PC-9 (cell line): ENCODE data around the gene CRY1. TPM values are rescaled to one million over a fixed set of nuclear protein-coding genes. Genes with fewer than 3 reads are reported as not detected.

Source experiments
- BruUV-seq: library from RNA; stranded (reverse); fragments of 400-500 nt; replicated peaks from 2 replicates; lab custom pipeline; 2021; lab: Mats Ljungman, UMichigan
- CTCF ChIA-PET: fragments of 300-600 bp; sonication (Branson Sonifier 250); formaldehyde crosslinking; loops from one replicate; lab custom pipeline; 2022; ENCODE audit warnings: antibody characterized with exemption; lab: Charles Lee
- POLR2A ChIA-PET: fragments of 300-600 bp; sonication (Branson Sonifier 250); formaldehyde crosslinking; loops from one replicate; lab custom pipeline; 2022; ENCODE audit warnings: antibody characterized with exemption; ENCODE audit not compliant: unreplicated experiment; lab: Charles Lee
- DNase-seq, 2 experiments: peaks; one replicate each; pipeline versions ENCODE4 v3.0.0 to v3.0.0-alpha.2; 2015 to 2022; ENCODE audit warnings: mixed read lengths in 1 of 2
- H2AFZ ChIP-seq: fragments of 200-600 bp; sonication (generic); 2 replicates; pipeline ENCODE4 v1.8.1; 2017; ENCODE audit warnings: antibody characterized with exemption
- H3F3A ChIP-seq: fragments of 200-600 bp; sonication (generic); 2 replicates; pipeline ENCODE4 v1.8.1; 2017; ENCODE audit warnings: antibody characterized with exemption, mild to moderate bottlenecking, low read depth; ENCODE audit not compliant: insufficient read depth
- H3K27ac ChIP-seq: fragments of 200-600 bp; sonication (generic); 2 replicates; pipeline ENCODE4 v1.6.1; 2016; ENCODE audit warnings: mixed run types
- H3K27me3 ChIP-seq: fragments of 200-600 bp; sonication (generic); 2 replicates; pipeline ENCODE4 v1.6.1; 2016; ENCODE audit warnings: low read depth, mixed run types; ENCODE audit not compliant: insufficient read depth
- H3K36me3 ChIP-seq: fragments of 200-600 bp; sonication (generic); 2 replicates; pipeline ENCODE4 v1.6.1; 2016; ENCODE audit warnings: low read depth, mixed run types
- H3K4me1 ChIP-seq: fragments of 200-600 bp; sonication (generic); replicated peaks from 2 replicates; pipeline ENCODE4 v1.6.1; 2016; ENCODE audit warnings: mixed run types; ENCODE audit not compliant: insufficient read depth
- H3K4me2 ChIP-seq: fragments of 200-600 bp; sonication (generic); 2 replicates; pipeline ENCODE4 v1.6.1; 2017; ENCODE audit warnings: mixed run types
- H3K4me3 ChIP-seq: fragments of 200-600 bp; sonication (generic); 2 replicates; pipeline ENCODE4 v1.6.1; 2016; ENCODE audit warnings: mixed run types
- H3K79me2 ChIP-seq: fragments of 200-600 bp; sonication (generic); 2 replicates; pipeline ENCODE4 v1.6.1; 2017; ENCODE audit warnings: low read depth, mixed run types
- H3K9me2 ChIP-seq: fragments of 200-600 bp; sonication (generic); 2 replicates; pipeline ENCODE4 v1.8.1; 2017; ENCODE audit warnings: mild to moderate bottlenecking; ENCODE audit not compliant: insufficient read depth
- H3K9me3 ChIP-seq: fragments of 200-600 bp; sonication (generic); 2 replicates; pipeline ENCODE4 v1.8.1; 2016; ENCODE audit warnings: low read depth; ENCODE audit not compliant: insufficient read depth
- H4K20me1 ChIP-seq: fragments of 200-600 bp; sonication (generic); 2 replicates; pipeline ENCODE4 v1.8.1; 2017; ENCODE audit not compliant: insufficient read depth
- CTCF ChIP-seq: fragments of 200-600 bp; sonication (generic); conservative IDR thresholded peaks from 2 replicates; pipeline ENCODE4 v1.6.1; 2017; ENCODE audit warnings: mixed run types, antibody characterized with exemption, mild to moderate bottlenecking, moderate library complexity
- EZH2 ChIP-seq: fragments of 200-600 bp; sonication (generic); IDR thresholded peaks from 2 replicates; pipeline ENCODE4 v1.8.0; 2017; ENCODE audit warnings: antibody characterized with exemption, low read depth
- intact Hi-C: fragments of 100-400 bp; cut with micrococcal nuclease; formaldehyde crosslinking; loops from one replicate; pipeline ENCODE4 v1.10.0; 2022; ENCODE audit not compliant: unreplicated experiment
- total RNA-seq: library from RNA; stranded (reverse); gene quantifications from 2 replicates; pipeline ENCODE4 v1.2.3, GENCODE V29; 2021

The CRY1 gene
- total RNA-seq, 1 experiment from 2014 or later: 18.1 TPM

GRCh38 chr12:107106241-107107025, 13.1 kb upstream of the CRY1 start:
- H3K4me2 ChIP-seq: no peak overlapping the region
- H2AFZ ChIP-seq: no peak overlapping the region
- no peaks in the 10 kb centered on the region; the same call in 1 of the 2 replicates for H3K27me3 ChIP-seq
- no peaks in the 10 kb centered on the region for H4K20me1 ChIP-seq
- BruUV-seq: no TSS peak
- DNase-seq: no peak
- H3K27ac ChIP-seq: no peak overlapping the region
- TF ChIP-seq EZH2 (no peak), CTCF (no peak)
- intact Hi-C loops: no loop called here
- H3K4me3 ChIP-seq: no peak overlapping the region
- no peaks in the 10 kb centered on the region for H3K36me3 ChIP-seq
- H3F3A ChIP-seq: no peaks in the 10 kb centered on the region
- no peaks in the 10 kb centered on the region for H3K4me1 ChIP-seq
- no peaks in the 10 kb centered on the region for H3K79me2 ChIP-seq
- POLR2A ChIA-PET: no interaction called here
- CTCF ChIA-PET: interaction anchor here (0.6 kb wide), 1 partner anchor 594 kb away, joined by 3 read pairs; no protein-coding TSS in a partner anchor
- no peaks in the 10 kb centered on the region for H3K9me3 ChIP-seq
- H3K9me2 ChIP-seq: no peaks in the 10 kb centered on the region

- CTCF ChIA-PET: interaction anchor here (0.5 to 0.7 kb wide), 3 partner anchors 14 to 205 kb away, joined by 3 to 11 read pairs (median 4); no protein-coding TSS in a partner anchor
- Histone ChIP-seq H3K27ac (no peak overlapping the region), H3K9me2 (no peaks in the 10 kb centered on the region), H3F3A (no peaks in the 10 kb centered on the region), H3K79me2 (no peaks in the 10 kb centered on the region), H3K4me2 (no peak overlapping the region), H3K4me1 (no peaks in the 10 kb centered on the region), H3K36me3 (no peaks in the 10 kb centered on the region), H3K4me3 (no peak overlapping the region), H3K9me3 (no peaks in the 10 kb centered on the region), H3K27me3 (no peaks in the 10 kb centered on the region; the same call in 1 of the 2 replicates), H4K20me1 (no peaks in the 10 kb centered on the region), H2AFZ (no peak overlapping the region)
- no peak for DNase-seq
- intact Hi-C loops: no loop called here
- no peak for TF ChIP-seq EZH2
- TF ChIP-seq CTCF: no peak
- POLR2A ChIA-PET: no interaction called here
- BruUV-seq: no TSS peak
These were observed 12.0 kb upstream of the CRY1 start for GRCh38 chr12:107105410-107105703.

GRCh38 chr12:107103516-107103915, 10.2 kb upstream of the CRY1 start:
- DNase-seq: no peak
- CTCF ChIA-PET: interaction anchor here (1.7 kb wide), 1 partner anchor 11 kb away, joined by 6 read pairs; no protein-coding TSS in a partner anchor
- Histone ChIP-seq H4K20me1 (no peaks in the 10 kb centered on the region), H3K9me3 (no peaks in the 10 kb centered on the region), H3K9me2 (no peaks in the 10 kb centered on the region), H3K36me3 (no peaks in the 10 kb centered on the region), H2AFZ (no peak overlapping the region), H3K27me3 (no peaks in the 10 kb centered on the region; the same call in 1 of the 2 replicates), H3K79me2 (no peaks in the 10 kb centered on the region), H3K27ac (no peak overlapping the region), H3K4me1 (no peaks in the 10 kb centered on the region), H3F3A (no peaks in the 10 kb centered on the region), H3K4me3 (no peak overlapping the region), H3K4me2 (no peak overlapping the region)
- POLR2A ChIA-PET: no interaction called here
- intact Hi-C loops: no loop called here
- TF ChIP-seq EZH2 (no peak), CTCF (no peak)
- no TSS peak for BruUV-seq
